GM23338 (cell line): ENCODE results near the gene ARHGEF16. TPM values are rescaled to one million over a fixed set of nuclear protein-coding genes. Genes with fewer than 3 reads are reported as not detected.

ENCODE experiments used
- ATAC-seq: fragments of 200-7000 bp; cut with Tn5 transposase; 3 replicates; pipeline ENCODE4 v1.9.1; 2020
- DNase-seq: peaks from one replicate; pipeline ENCODE4 v3.0.0-alpha.2; 2015; ENCODE audit warnings: low spot score
- H2AFZ ChIP-seq: fragments of 200-600 bp; sonication (generic); 2 replicates; pipeline ENCODE4 v1.8.0; 2016; ENCODE audit warnings: antibody characterized with exemption, mild to moderate bottlenecking, moderate library complexity
- H3F3A ChIP-seq: fragments of 200-600 bp; sonication (generic); replicated peaks from 2 replicates; pipeline ENCODE4 v1.8.0; 2017; ENCODE audit warnings: antibody characterized with exemption, mixed run types, low read depth
- H3K27ac ChIP-seq: fragments of 200-600 bp; sonication (generic); 2 replicates; pipeline ENCODE4 v1.6.1; 2016; ENCODE audit warnings: low read depth
- H3K27me3 ChIP-seq: fragments of 200-600 bp; sonication (generic); 2 replicates; pipeline ENCODE4 v1.8.0; 2016; ENCODE audit warnings: mild to moderate bottlenecking, mixed run types, moderate library complexity; ENCODE audit not compliant: insufficient read depth
- H3K36me3 ChIP-seq: fragments of 200-600 bp; sonication (generic); 2 replicates; pipeline ENCODE4 v1.8.0; 2016; ENCODE audit warnings: mild to moderate bottlenecking; ENCODE audit not compliant: insufficient read depth
- H3K4me1 ChIP-seq: fragments of 200-600 bp; sonication (generic); 2 replicates; pipeline ENCODE4 v1.8.0; 2016; ENCODE audit warnings: mild to moderate bottlenecking, moderate library complexity; ENCODE audit not compliant: insufficient read depth
- H3K4me2 ChIP-seq: fragments of 200-600 bp; sonication (generic); 2 replicates; pipeline ENCODE4 v1.7.1; 2017; ENCODE audit warnings: mixed run types
- H3K4me3 ChIP-seq: fragments of 200-600 bp; sonication (generic); 2 replicates; pipeline ENCODE4 v1.6.1; 2016; ENCODE audit warnings: mixed run types
- H3K79me2 ChIP-seq: fragments of 200-600 bp; sonication (generic); replicated peaks from 2 replicates; pipeline ENCODE4 v1.8.0; 2017; ENCODE audit warnings: mild to moderate bottlenecking; ENCODE audit not compliant: insufficient read depth
- H3K9me2 ChIP-seq: fragments of 200-600 bp; sonication (generic); 2 replicates; pipeline ENCODE4 v1.8.0; 2017; ENCODE audit not compliant: insufficient read depth
- H4K20me1 ChIP-seq: fragments of 200-600 bp; sonication (generic); replicated peaks from 2 replicates; pipeline ENCODE4 v1.8.0; 2017; ENCODE audit warnings: mild to moderate bottlenecking; ENCODE audit not compliant: insufficient read depth
- H3K27ac Mint-ChIP-seq: 2 replicates; pipeline ENCODE4 v1.8.0; 2020; ENCODE audit warnings: inconsistent platforms, mild to moderate bottlenecking, moderate library complexity, mixed read lengths
- H3K27me3 Mint-ChIP-seq: 3 replicates; pipeline ENCODE4 v1.8.0; 2022; ENCODE audit warnings: low read depth, mild to moderate bottlenecking, moderate library complexity, mixed read lengths, inconsistent platforms; ENCODE audit not compliant: insufficient read depth, poor library complexity
- H3K36me3 Mint-ChIP-seq: 3 replicates; pipeline ENCODE4 v1.8.0; 2021; ENCODE audit warnings: low read depth, mild to moderate bottlenecking, inconsistent platforms, moderate library complexity, mixed read lengths
- H3K4me1 Mint-ChIP-seq: 3 replicates; pipeline ENCODE4 v1.8.0; 2020; ENCODE audit warnings: mild to moderate bottlenecking, inconsistent platforms, mixed read lengths
- H3K4me3 Mint-ChIP-seq: 3 replicates; pipeline ENCODE4 v1.8.0; 2021; ENCODE audit warnings: moderate library complexity, mild to moderate bottlenecking, inconsistent platforms, mixed read lengths
- H3K9me3 Mint-ChIP-seq: 3 replicates; pipeline ENCODE4 v1.8.0; 2020; ENCODE audit warnings: moderate library complexity, mild to moderate bottlenecking, inconsistent platforms, mixed read lengths
- CREB1 ChIP-seq: fragments of 250-450 bp; sonication (Bioruptor Pico); IDR thresholded peaks from 2 replicates; pipeline ENCODE4 v1.5.0; 2020; ENCODE audit warnings: low read depth, mild to moderate bottlenecking, moderate library complexity
- CTCF ChIP-seq, 2 experiments: fragments of 200-600 bp in 1 of 2; sonication (generic) in 1 of 2; conservative IDR thresholded peaks; 2 replicates each; pipeline versions ENCODE4 v1.5.1 to v1.6.1; 2016 to 2017; ENCODE audit warnings: antibody characterized with exemption in 2 of 2, low read depth in 2 of 2, mild to moderate bottlenecking in 2 of 2, moderate library complexity in 1 of 2
- ETS1 ChIP-seq: IDR thresholded peaks from 2 replicates; pipeline ENCODE4 v1.6.1; 2016; ENCODE audit warnings: antibody characterized with exemption
- EZH2 ChIP-seq: fragments of 200-600 bp; sonication (generic); IDR thresholded peaks from one replicate; pipeline ENCODE4 v1.8.0; 2017; ENCODE audit warnings: antibody characterized with exemption, mild to moderate bottlenecking, low read depth; ENCODE audit not compliant: unreplicated experiment
- EZH2phosphoT487 ChIP-seq: fragments of 200-600 bp; sonication (generic); IDR thresholded peaks from one replicate; pipeline ENCODE4 v1.8.1; 2018; ENCODE audit warnings: antibody characterized with exemption; ENCODE audit not compliant: unreplicated experiment
- JUNB ChIP-seq: IDR thresholded peaks from one replicate; pipeline ENCODE4 v1.6.1; 2016; ENCODE audit warnings: antibody characterized with exemption; ENCODE audit not compliant: unreplicated experiment
- NANOG ChIP-seq: IDR thresholded peaks from 2 replicates; pipeline ENCODE4 v1.6.1; 2016; ENCODE audit warnings: antibody characterized with exemption, borderline replicate concordance
- POLR2AphosphoS5 ChIP-seq: IDR thresholded peaks from 2 replicates; pipeline ENCODE4 v1.6.1; 2016; ENCODE audit warnings: antibody characterized with exemption, low read depth
- REST ChIP-seq: IDR thresholded peaks from one replicate; pipeline ENCODE4 v1.6.1; 2018; ENCODE audit warnings: antibody characterized with exemption; ENCODE audit not compliant: unreplicated experiment
- STAT1 ChIP-seq: IDR thresholded peaks from one replicate; pipeline ENCODE4 v1.6.1; 2016; ENCODE audit warnings: antibody characterized with exemption; ENCODE audit not compliant: unreplicated experiment
- ZNF114 ChIP-seq: fragments of 250-450 bp; sonication (Bioruptor Pico); IDR thresholded peaks from 2 replicates; pipeline ENCODE4 v1.5.0; 2020; ENCODE audit warnings: mild to moderate bottlenecking, moderate library complexity
- ZNF331 ChIP-seq: fragments of 250-450 bp; sonication (Bioruptor Pico); IDR thresholded peaks from 2 replicates; pipeline ENCODE4 v1.5.0; 2020; ENCODE audit warnings: low read depth, mild to moderate bottlenecking, moderate library complexity
- ZNF462 ChIP-seq: fragments of 250-450 bp; sonication (Bioruptor Pico); IDR thresholded peaks from 2 replicates; pipeline ENCODE4 v1.5.0; 2020; ENCODE audit warnings: mild to moderate bottlenecking, moderate library complexity
- polyA plus RNA-seq: library from polyadenylated mRNA; unstranded; fragments of >200 nt; fragmentation: Nextera tagmentation; extraction: Ambion mirVana; gene quantifications from 2 replicates; pipeline ENCODE4 v1.2.1, GENCODE V29; 2016
- total RNA-seq: library from RNA; depleted of rRNA; stranded (reverse); fragments of >200 nt; shearing (Covaris generic); gene quantifications from 2 replicates; pipeline ENCODE4 v1.2.3, GENCODE V29; 2014

ARHGEF16 gene
- total and polyA plus RNA-seq, 2 experiments from 2014 or later: 12.2 to 29.3 TPM

- no peak overlapping the region for H3K4me3 Mint-ChIP-seq
- no peak for ATAC-seq
Measured at GRCh38 chr1:3467096-3468036, 12.9 kb downstream of the ARHGEF16 start.

More at GRCh38 chr1:3467096-3468036, 12.9 kb downstream of the ARHGEF16 start:
- no peaks in the 10 kb centered on the region for H3F3A ChIP-seq
- H3K36me3 Mint-ChIP-seq: peaks cover 6% of the 10 kb centered on the region; the same call in 2 of the 3 replicates
- H3K9me2 ChIP-seq: no peaks in the 10 kb centered on the region
- H3K27ac Mint-ChIP-seq: no peak overlapping the region
- no peak overlapping the region for H3K4me2 ChIP-seq
- H4K20me1 ChIP-seq: no peaks in the 10 kb centered on the region
- H3K36me3 ChIP-seq: no peaks in the 10 kb centered on the region
- TF ChIP-seq JUNB (no peak), ZNF114 (CRISPR knock-in tag) (no peak), EZH2phosphoT487 (no peak), EZH2 (no peak), ZNF462 (CRISPR knock-in tag) (no peak), POLR2AphosphoS5 (no peak), REST (no peak), CTCF (conservative IDR thresholded peaks at IDR 0.05; ENCODE audit: low read depth in 2 of 2) (no peak), CREB1 (CRISPR knock-in tag) (no peak), ETS1 (no peak), NANOG (no peak), ZNF331 (CRISPR knock-in tag) (no peak), STAT1 (no peak)
- H3K4me1 ChIP-seq: peaks cover 7% of the 10 kb centered on the region; the same call in 1 of the 2 replicates
- H3K9me3 Mint-ChIP-seq: no peaks in the 10 kb centered on the region
- H3K27me3 ChIP-seq: no peaks in the 10 kb centered on the region
- H3K4me3 ChIP-seq: no peak overlapping the region
- H3K79me2 ChIP-seq: no peaks in the 10 kb centered on the region
- DNase-seq: no peak
- H3K27me3 Mint-ChIP-seq: peaks cover 7% of the 10 kb centered on the region
- no peak overlapping the region for H2AFZ ChIP-seq
- no peak overlapping the region for H3K27ac ChIP-seq
- H3K4me1 Mint-ChIP-seq: peaks cover 16% of the 10 kb centered on the region
